ENCODE results near the gene TNNI2.

Gene TNNI2

DNA sequence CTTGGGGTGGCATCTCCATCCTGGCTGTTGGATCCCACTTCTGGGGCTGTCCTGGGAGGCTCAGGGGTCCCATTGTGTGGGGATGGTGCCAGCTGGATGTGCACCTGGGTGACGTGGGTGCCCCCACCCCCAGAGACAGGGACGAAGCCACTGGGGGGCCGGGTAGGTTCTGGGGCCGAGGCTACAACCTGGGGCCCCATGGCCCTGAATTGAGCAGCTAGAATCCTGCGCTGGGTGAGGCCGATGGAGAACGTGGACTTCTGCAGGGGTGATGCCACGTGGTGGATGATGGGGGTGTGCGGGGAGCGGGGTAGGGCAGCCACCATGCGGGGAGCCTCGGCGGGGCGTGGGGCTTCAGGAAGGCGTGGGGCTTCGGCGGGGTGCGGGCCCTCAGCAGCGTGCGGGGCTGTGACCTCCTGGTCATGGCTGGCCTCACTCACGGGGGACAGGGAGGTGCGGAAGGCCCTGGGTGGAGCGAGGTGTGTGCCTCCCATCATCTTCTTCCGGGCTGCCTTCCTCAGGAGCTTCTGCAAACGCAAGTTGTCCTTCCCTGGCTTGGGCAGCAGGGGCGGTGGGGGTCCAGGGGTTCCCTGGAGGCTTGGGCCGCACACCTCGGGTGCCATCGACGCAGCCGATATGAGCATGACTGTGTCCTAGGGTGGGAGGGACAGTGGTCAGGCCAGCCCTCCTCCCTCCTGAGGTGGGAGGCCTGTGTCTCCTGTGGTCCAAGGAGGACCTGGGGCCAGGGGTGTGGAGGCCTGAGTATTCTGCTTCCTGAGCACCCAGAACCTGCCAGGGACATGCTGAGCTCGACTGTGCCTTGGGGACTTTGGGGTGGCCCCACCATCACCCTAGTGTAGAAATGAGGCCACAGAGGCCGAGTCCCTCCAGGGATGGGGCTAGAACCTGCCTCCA is 51.4 kb downstream of the TNNI2 start:
- peak; percentile 19 to 22 for DNase-seq
